ENCODE data around the gene FGD6. TPM values are rescaled to one million over a fixed set of nuclear protein-coding genes. Genes with fewer than 3 reads are reported as not detected.

Gene FGD6
- total and polyA plus RNA-seq, 7 donors, result 0.96 to 7.1 (median 2.8) TPM

DNA sequence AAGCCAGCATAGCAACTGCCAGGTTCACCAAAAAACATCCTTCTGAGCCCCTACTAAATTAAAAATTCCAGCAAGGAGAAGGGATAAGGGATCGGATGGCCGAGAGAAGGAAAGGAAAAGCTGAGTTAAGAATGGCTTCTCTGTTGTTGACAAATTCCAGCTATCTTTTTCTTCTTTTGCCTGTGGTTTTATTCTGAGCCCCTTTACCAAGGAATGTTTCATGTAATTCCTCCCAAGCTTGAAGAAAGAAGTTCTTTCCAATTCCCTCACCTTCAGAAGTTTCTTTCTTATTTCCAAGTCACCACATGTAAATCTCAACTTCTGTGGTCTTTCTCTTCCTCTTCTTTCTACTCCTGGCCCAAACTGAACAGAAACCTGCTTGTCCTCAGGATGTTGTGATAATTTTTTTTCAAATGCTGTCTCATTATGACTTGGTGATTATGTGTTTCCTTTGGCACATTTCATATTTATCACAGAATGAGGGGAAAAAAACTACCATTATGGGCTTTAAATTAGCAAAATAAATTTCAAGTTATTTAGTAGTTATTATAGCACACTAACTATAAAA, 40.0 kb downstream of the FGD6 start:
- DNase-seq, result no peak
- WGBS, 3 donors, result 85 to 99% (median 91%) methylated on average over 2 of the region's 2 CpGs
- no peaks in the 10 kb centered on the region for H3K36me3 ChIP-seq (ENCODE audit: insufficient read depth in 1 of 2, low read depth in 1 of 2)
- H3K4me1 ChIP-seq, result peaks cover 10% of the 10 kb centered on the region
- TF ChIP-seq CTCF (IDR thresholded peaks at IDR 0.05), result no peak
- no peaks in the 10 kb centered on the region for H3K27me3 ChIP-seq (ENCODE audit: insufficient read depth in 3 of 3, low read length in 2 of 3)
- no peak overlapping the region for H3K4me3 ChIP-seq
- no peak overlapping the region for H3K27ac ChIP-seq
- intact Hi-C loops (cut with DNase I), result no loop called here
- H3K9me3 ChIP-seq, result no peaks in the 10 kb centered on the region
- ATAC-seq, result no peak

- WGBS, 3 donors, result 26 to 39% (median 29%) methylated on average over 8 of the region's 8 CpGs
- peaks cover 10% of the 10 kb centered on the region for H3K4me1 ChIP-seq
- peaks cover 0 to 3% of the 10 kb centered on the region in 2 donors for H3K36me3 ChIP-seq (ENCODE audit: insufficient read depth in 1 of 2, low read depth in 1 of 2)
- no peak overlapping the region for H3K4me3 ChIP-seq
- H3K9me3 ChIP-seq, result no peaks in the 10 kb centered on the region
- TF ChIP-seq CTCF (IDR thresholded peaks at IDR 0.05), result no peak
- intact Hi-C loops (cut with DNase I), result no loop called here
- DNase-seq (peak; percentile 51 to 69), ATAC-seq (peak; percentile 63 to 90 (median 88))
- H3K27me3 ChIP-seq (ENCODE audit: insufficient read depth in 3 of 3, low read length in 2 of 3), result no peaks in the 10 kb centered on the region
- H3K27ac ChIP-seq, result no peak overlapping the region
These were observed 43.6 kb downstream of the FGD6 start for GRCh38 chr12:95173392-95174251.

DNA sequence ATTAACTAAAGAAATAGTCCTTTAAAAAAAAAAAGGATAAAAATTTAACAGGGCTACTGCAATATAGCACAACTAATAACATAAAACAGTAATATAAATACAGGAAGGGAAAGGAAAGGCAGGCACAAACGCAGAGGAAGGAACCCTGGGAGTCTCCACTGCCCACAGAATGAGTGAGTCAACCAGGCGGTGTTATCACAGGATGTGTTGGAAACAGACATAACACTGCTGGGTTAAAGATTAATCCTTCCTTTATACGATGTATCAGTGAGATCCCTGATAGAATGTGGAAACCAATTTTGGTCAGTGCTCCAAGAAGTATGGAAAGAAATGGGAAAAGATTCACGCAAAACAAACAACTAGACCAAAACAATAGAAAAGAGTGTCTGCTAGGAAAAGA, 47.9 kb downstream of the FGD6 start:
- no peak overlapping the region for H3K27ac ChIP-seq
- intact Hi-C loops (cut with DNase I), result no loop called here
- DNase-seq (no peak), ATAC-seq (no peak)
- H3K27me3 ChIP-seq (ENCODE audit: insufficient read depth in 3 of 3, low read length in 2 of 3), result no peaks in the 10 kb centered on the region
- no peaks in the 10 kb centered on the region for H3K9me3 ChIP-seq
- no peak overlapping the region for H3K4me3 ChIP-seq
- peaks cover 10% of the 10 kb centered on the region for H3K4me1 ChIP-seq
- peaks cover 0 to 3% of the 10 kb centered on the region in 2 donors for H3K36me3 ChIP-seq (ENCODE audit: insufficient read depth in 1 of 2, low read depth in 1 of 2)
- WGBS, 3 donors, result 63 to 78% (median 73%) methylated on average over 4 of the region's 4 CpGs
- no peak for TF ChIP-seq CTCF (IDR thresholded peaks at IDR 0.05)

DNA sequence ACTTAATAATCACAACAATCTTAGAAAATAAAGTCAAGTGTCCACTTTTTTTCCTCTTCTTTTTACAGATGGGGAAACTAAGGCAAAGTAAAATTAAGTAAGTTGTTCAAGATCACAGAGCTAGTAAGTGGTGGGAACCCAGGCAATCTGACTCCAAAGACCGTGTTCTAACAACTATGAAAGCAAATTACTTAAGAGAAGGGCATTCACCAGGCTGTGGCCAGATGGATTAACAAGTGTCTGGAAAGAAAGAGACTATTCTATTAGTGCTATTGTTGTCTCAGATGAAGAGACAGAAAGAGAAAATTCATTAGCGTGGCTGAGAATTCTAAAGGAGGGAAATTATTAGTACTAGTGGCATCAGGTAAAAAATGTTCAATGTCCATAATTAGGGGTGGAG, 48.5 kb downstream of the FGD6 start:
- peaks cover 8% of the 10 kb centered on the region for H3K4me1 ChIP-seq
- no peak overlapping the region for H3K4me3 ChIP-seq
- H3K9me3 ChIP-seq, result no peaks in the 10 kb centered on the region
- intact Hi-C loops (cut with DNase I), result no loop called here
- no peaks in the 10 kb centered on the region for H3K27me3 ChIP-seq (ENCODE audit: insufficient read depth in 3 of 3, low read length in 2 of 3)
- 72 to 77% (median 72%) methylated on average over 2 of the region's 2 CpGs for WGBS, 3 donors
- ATAC-seq (no peak), DNase-seq (no peak)
- no peak for TF ChIP-seq CTCF (IDR thresholded peaks at IDR 0.05)
- peaks cover 0 to 3% of the 10 kb centered on the region in 2 donors for H3K36me3 ChIP-seq (ENCODE audit: insufficient read depth in 1 of 2, low read depth in 1 of 2)
- no peak overlapping the region for H3K27ac ChIP-seq

Data from psoas muscle (tissue), 8 donors.